ENCODE data around the gene OSBPL8. TPM values are rescaled to one million over a fixed set of nuclear protein-coding genes. Genes with fewer than 3 reads are reported as not detected.

The OSBPL8 gene
- total and polyA plus RNA-seq, 8 donors = 7.7 to 147 (median 29.4) TPM

GRCh38 chr12:76317976-76318375 is 241.6 kb downstream of the OSBPL8 start:
- Histone ChIP-seq H3K9me3 (no peaks in the 10 kb centered on the region), H3K27ac (no peak overlapping the region), H3K36me3 (no peaks in the 10 kb centered on the region), H3K4me1 (no peaks in the 10 kb centered on the region), H3K27me3 (no peaks in the 10 kb centered on the region), H3K4me3 (no peak overlapping the region)
- 90 to 95% (median 92%) methylated on average over 1 of the region's 1 CpG for WGBS, 5 donors
- no peak for DNase-seq
- intact Hi-C loops (cut with DNase I; ENCODE audit: low total_unique reads) = no loop called here
- TF ChIP-seq POLR2AphosphoS5 (IDR thresholded peaks at IDR 0.05) (no peak), POLR2A (IDR thresholded peaks at IDR 0.05) (no peak), EP300 (IDR thresholded peaks at IDR 0.05) (no peak), CTCF (IDR thresholded peaks at IDR 0.05) (no peak)

GRCh38 chr12:76316468-76316867 is 243.1 kb downstream of the OSBPL8 start:
- no peak overlapping the region for H3K27ac ChIP-seq
- no peak for DNase-seq
- H3K27me3 ChIP-seq = no peaks in the 10 kb centered on the region
- intact Hi-C loops (cut with DNase I; ENCODE audit: low total_unique reads) = no loop called here
- 81 to 87% (median 84%) methylated on average over 7 of the region's 7 CpGs for WGBS, 5 donors
- H3K4me3 ChIP-seq = no peak overlapping the region
- TF ChIP-seq EP300 (IDR thresholded peaks at IDR 0.05) = no peak
- TF ChIP-seq POLR2AphosphoS5 (IDR thresholded peaks at IDR 0.05) = no peak
- no peak for TF ChIP-seq POLR2A (IDR thresholded peaks at IDR 0.05)
- TF ChIP-seq CTCF (IDR thresholded peaks at IDR 0.05) = no peak
- H3K36me3 ChIP-seq = no peaks in the 10 kb centered on the region
- no peaks in the 10 kb centered on the region for H3K9me3 ChIP-seq
- H3K4me1 ChIP-seq = no peaks in the 10 kb centered on the region

- H3K27ac ChIP-seq = no peak overlapping the region
- no peak for TF ChIP-seq CTCF (IDR thresholded peaks at IDR 0.05)
- no peak for TF ChIP-seq EP300 (IDR thresholded peaks at IDR 0.05)
- no peak for TF ChIP-seq POLR2A (IDR thresholded peaks at IDR 0.05)
- no peaks in the 10 kb centered on the region for H3K9me3 ChIP-seq
- no peak for DNase-seq
- intact Hi-C loops (cut with DNase I; ENCODE audit: low total_unique reads) = no loop called here
- H3K36me3 ChIP-seq = no peaks in the 10 kb centered on the region
- no peaks in the 10 kb centered on the region for H3K4me1 ChIP-seq
- no peaks in the 10 kb centered on the region for H3K27me3 ChIP-seq
- 61 to 86% (median 71%) methylated on average over 3 to 9 of the region's 9 CpGs for WGBS, 5 donors
- H3K4me3 ChIP-seq = no peak overlapping the region
Observed at GRCh38 chr12:76313299-76313698, 246.3 kb downstream of the OSBPL8 start.

- Histone ChIP-seq H3K27ac (no peak overlapping the region), H3K4me1 (no peaks in the 10 kb centered on the region), H3K36me3 (no peaks in the 10 kb centered on the region), H3K27me3 (no peaks in the 10 kb centered on the region), H3K9me3 (no peaks in the 10 kb centered on the region), H3K4me3 (no peak overlapping the region)
- intact Hi-C loops (cut with DNase I; ENCODE audit: low total_unique reads) = no loop called here
- DNase-seq = peak in 1 of 2 donors; percentile 2
- TF ChIP-seq POLR2AphosphoS5 (IDR thresholded peaks at IDR 0.05) (no peak), POLR2A (IDR thresholded peaks at IDR 0.05) (no peak), CTCF (IDR thresholded peaks at IDR 0.05) (no peak), EP300 (IDR thresholded peaks at IDR 0.05) (no peak)
- WGBS, 5 donors = 65 to 83% (median 78%) methylated on average over 7 of the region's 7 CpGs
Observed at GRCh38 chr12:76312315-76312714, 247.3 kb downstream of the OSBPL8 start.

All from stomach (tissue), 9 donors.